Naive thymus-derived CD8-positive, alpha-beta T cell (primary cell): ENCODE data around the gene HPS5. TPM values are rescaled to one million over a fixed set of nuclear protein-coding genes. Genes with fewer than 3 reads are reported as not detected.

Experiments
- polyA plus RNA-seq, 3 donors: library from polyadenylated mRNA; unstranded; fragments of 300-500 nt; fragmentation: Illumina TruSeq; gene quantifications; one replicate each; pipeline ENCODE4 v1.2.3, GENCODE V29; 2021
- total RNA-seq, 8 experiments: library from RNA in 2 of 8; stranded (reverse) in 2 of 8; gene quantifications; one replicate each; pipeline ENCODE4 v1.2.3 and lab custom pipeline; 2021 to 2026

HPS5 gene
- total and polyA plus RNA-seq, 5 experiments from 2014 or later: 11.6 to 20.3 (median 12.2) TPM

Other genes starting within 250 kb of the HPS5 start
- 10 to 100 TPM; 18.7 to 20.3 TPM for gene SAAL1, start 216.1 kb downstream of the HPS5 start, total RNA-seq
- 10 to 100 TPM in 2 of 3 donors, 1 to 10 TPM in 1; 8.1 to 14.4 (median 13.1) TPM for gene SAAL1, start 216.1 kb downstream of the HPS5 start, polyA plus RNA-seq
- not detected for gene MRGPRX3, start 189.6 kb downstream of the HPS5 start, total RNA-seq
- not detected for gene MRGPRX3, start 189.6 kb downstream of the HPS5 start, polyA plus RNA-seq
- not detected for gene MRGPRX4, start 149.3 kb downstream of the HPS5 start, total RNA-seq
- gene MRGPRX4, start 149.3 kb downstream of the HPS5 start, polyA plus RNA-seq: not detected
- gene SAA4, start 85.3 kb downstream of the HPS5 start, total RNA-seq: not detected
- gene SAA4, start 85.3 kb downstream of the HPS5 start, polyA plus RNA-seq: not detected
- gene SAA2, start 73.5 kb downstream of the HPS5 start, total RNA-seq: not detected
- gene SAA2, start 73.5 kb downstream of the HPS5 start, polyA plus RNA-seq: not detected
- gene SAA1, start 55.9 kb downstream of the HPS5 start, total RNA-seq: not detected
- gene SAA1, start 55.9 kb downstream of the HPS5 start, polyA plus RNA-seq: not detected
- gene GTF2H1, start 427 bp upstream of the HPS5 start, total RNA-seq: 10 to 100 TPM; 40.8 to 48.6 TPM
- gene GTF2H1, start 427 bp upstream of the HPS5 start, polyA plus RNA-seq: 10 to 100 TPM; 29.0 to 34.3 (median 29.0) TPM
- gene LDHA, start 72.4 kb upstream of the HPS5 start, total RNA-seq: 100 to 1,000 TPM in 1 of 2 experiments, 10 to 100 TPM in 1; 96.1 to 102 TPM
- 100 to 1,000 TPM; 333 to 345 (median 345) TPM for gene LDHA, start 72.4 kb upstream of the HPS5 start, polyA plus RNA-seq
- gene LDHC, start 90.2 kb upstream of the HPS5 start, total RNA-seq: not detected
- 1 to 10 TPM in 1 of 3 donors, not detected in 2; 4.0 TPM for gene LDHC, start 90.2 kb upstream of the HPS5 start, polyA plus RNA-seq
- under 1 TPM in 1 of 2 experiments, not detected in 1; 0.14 TPM for gene LDHAL6A, start 133.7 kb upstream of the HPS5 start, total RNA-seq
- gene LDHAL6A, start 133.7 kb upstream of the HPS5 start, polyA plus RNA-seq: under 1 TPM in 1 of 3 donors, not detected in 2; 0.09 TPM
- 10 to 100 TPM; 42.5 to 45.7 TPM for gene TSG101, start 204.8 kb upstream of the HPS5 start, total RNA-seq
- gene TSG101, start 204.8 kb upstream of the HPS5 start, polyA plus RNA-seq: 10 to 100 TPM; 31.8 to 58.7 (median 35.8) TPM